MCF 10A (cell line): Measurements from ENCODE around the gene TENT4A. TPM values are rescaled to one million over a fixed set of nuclear protein-coding genes. Genes with fewer than 3 reads are reported as not detected.

Experiments used
- BruUV-seq: library from RNA; stranded (reverse); fragments of 400-500 nt; replicated peaks from 2 replicates; lab custom pipeline; 2021; lab: Mats Ljungman, UMichigan
- CTCF ChIA-PET: fragments of 300-600 bp; sonication (Branson Sonifier 250); formaldehyde crosslinking; extraction: SDS; loops from one replicate; lab custom pipeline; 2021; ENCODE audit warnings: antibody characterized with exemption, inconsistent platforms; lab: Yijun Ruan, JAX
- POLR2A ChIA-PET: fragments of 300-600, 350-650 bp; sonication (Branson Sonifier 250); formaldehyde crosslinking; extraction: SDS; loops from one replicate; lab custom pipeline; 2020; ENCODE audit warnings: antibody characterized with exemption, inconsistent platforms; lab: Yijun Ruan, JAX
- DNase-seq: peaks from one replicate; pipeline ENCODE4 v3.0.0-alpha.2; 2018; ENCODE audit not compliant: unreplicated experiment
- H3K27ac Mint-ChIP-seq: one replicate; pipeline ENCODE4 v1.8.0; 2022; ENCODE audit warnings: mild to moderate bottlenecking, low read depth, mixed read lengths; ENCODE audit not compliant: unreplicated experiment
- H3K27me3 Mint-ChIP-seq: one replicate; pipeline ENCODE4 v1.8.0; 2022; ENCODE audit warnings: mixed read lengths; ENCODE audit not compliant: insufficient read depth, unreplicated experiment
- H3K36me3 Mint-ChIP-seq: one replicate; pipeline ENCODE4 v1.8.0; 2022; ENCODE audit warnings: mild to moderate bottlenecking, moderate library complexity, mixed read lengths; ENCODE audit not compliant: insufficient read depth, unreplicated experiment
- H3K4me1 Mint-ChIP-seq: one replicate; pipeline ENCODE4 v1.8.0; 2022; ENCODE audit warnings: mixed read lengths; ENCODE audit not compliant: insufficient read depth, unreplicated experiment
- H3K4me3 Mint-ChIP-seq: one replicate; pipeline ENCODE4 v1.8.0; 2022; ENCODE audit warnings: mild to moderate bottlenecking, moderate library complexity, mixed read lengths; ENCODE audit not compliant: unreplicated experiment
- H3K9me3 Mint-ChIP-seq: one replicate; pipeline ENCODE4 v1.8.0; 2022; ENCODE audit warnings: mixed read lengths; ENCODE audit not compliant: unreplicated experiment
- CTCF ChIP-seq: fragments of 200-600 bp; IDR thresholded peaks from one replicate; pipeline ENCODE4 v1.8.0; 2022; ENCODE audit warnings: antibody characterized with exemption, mild to moderate bottlenecking; ENCODE audit not compliant: unreplicated experiment
- intact Hi-C: fragments of 100-400 bp; cut with micrococcal nuclease; formaldehyde crosslinking; loops from 2 replicates; pipeline ENCODE4 v1.14.1; 2022
- total RNA-seq: library from RNA; stranded (reverse); gene quantifications from 2 replicates; pipeline ENCODE4 v1.2.3, GENCODE V29; 2022

The TENT4A gene
- total RNA-seq, 1 experiment from 2014 or later = 27.6 TPM

- Mint-ChIP-seq H3K27me3 (no peaks in the 10 kb centered on the region), H3K9me3 (no peaks in the 10 kb centered on the region), H3K4me1 (peaks cover 36% of the 10 kb centered on the region), H3K36me3 (peaks cover 42% of the 10 kb centered on the region), H3K27ac (no peak overlapping the region), H3K4me3 (no peak overlapping the region)
- no TSS peak for BruUV-seq
- intact Hi-C loops = no loop called here
- ChIA-PET CTCF (interaction anchor here (0.6 to 1.1 kb wide), 2 partner anchors 15 to 85 kb away, joined by 3 to 5 read pairs; no protein-coding TSS in a partner anchor), POLR2A (no interaction called here)
- DNase-seq = no peak
- no peak for TF ChIP-seq CTCF
These were observed 12.8 kb downstream of the TENT4A start for GRCh38 chr5:6726006-6726405.

- Mint-ChIP-seq H3K9me3 (no peaks in the 10 kb centered on the region), H3K4me3 (no peak overlapping the region), H3K36me3 (peaks cover 40% of the 10 kb centered on the region), H3K27ac (peak overlapping the region; percentile 81), H3K4me1 (peaks cover 37% of the 10 kb centered on the region), H3K27me3 (no peaks in the 10 kb centered on the region)
- intact Hi-C loops = no loop called here
- no peak for DNase-seq
- ChIA-PET POLR2A (interaction anchor here (0.6 kb wide), 1 partner anchor 1575 kb away, joined by 3 read pairs; no protein-coding TSS in a partner anchor), CTCF (interaction anchor here (0.9 to 2.6 kb wide), 3 partner anchors 10 to 1231 kb away, joined by 3 to 9 read pairs (median 6); no protein-coding TSS in a partner anchor)
- no TSS peak for BruUV-seq
- TF ChIP-seq CTCF = no peak
These were observed 14.0 kb downstream of the TENT4A start for GRCh38 chr5:6727231-6727630.

- Mint-ChIP-seq H3K27ac (no peak overlapping the region), H3K4me3 (no peak overlapping the region)
- CTCF ChIA-PET = interaction anchor here (0.5 to 2.6 kb wide), 6 partner anchors 11 to 1232 kb away, joined by 3 to 9 read pairs (median 4); no protein-coding TSS in a partner anchor
These were observed 15.0 kb downstream of the TENT4A start for GRCh38 chr5:6728011-6728794.

More at GRCh38 chr5:6728011-6728794, 15.0 kb downstream of the TENT4A start:
- H3K27me3 Mint-ChIP-seq = no peaks in the 10 kb centered on the region
- DNase-seq = no peak
- BruUV-seq = no TSS peak
- POLR2A ChIA-PET = interaction anchor here (0.6 kb wide), 1 partner anchor 92 kb away, joined by 4 read pairs; no protein-coding TSS in a partner anchor
- no peak for TF ChIP-seq CTCF
- H3K36me3 Mint-ChIP-seq = peaks cover 39% of the 10 kb centered on the region
- H3K9me3 Mint-ChIP-seq = no peaks in the 10 kb centered on the region
- intact Hi-C loops = no loop called here
- H3K4me1 Mint-ChIP-seq = peaks cover 46% of the 10 kb centered on the region
